NCI-H345 treated with DMSO at 0.1 percent for 48 hours (cell line): ENCODE data around the gene FAM174B.

Source experiments
- DNase-seq: peaks from one replicate; lab custom pipeline; 2025; ENCODE audit not compliant: unreplicated experiment; lab: John Stamatoyannopoulos, UW

FAM174B gene

DNA sequence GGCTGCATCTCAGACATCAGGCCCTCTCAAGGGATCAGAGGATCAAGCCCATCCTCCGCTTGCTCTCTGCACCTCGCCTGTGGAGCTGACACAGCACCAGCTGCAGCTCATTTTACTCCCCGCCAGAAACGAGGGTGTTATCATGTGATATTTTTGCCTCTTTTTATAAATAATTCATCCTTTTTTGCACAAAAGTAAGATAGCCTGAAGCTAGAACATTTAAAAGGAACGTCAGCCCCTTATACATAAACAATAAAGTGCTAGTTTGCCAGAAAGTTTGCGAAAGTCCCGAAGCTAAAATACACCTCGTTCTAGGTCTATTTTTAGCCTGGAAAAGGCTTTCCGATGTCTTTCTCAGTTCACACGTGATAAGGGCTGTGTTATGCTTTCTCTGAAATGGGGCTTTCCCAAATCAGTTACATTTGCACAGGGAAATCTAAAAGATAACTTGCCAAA is 9.6 kb upstream of the FAM174B start:
- no peak for DNase-seq

DNA sequence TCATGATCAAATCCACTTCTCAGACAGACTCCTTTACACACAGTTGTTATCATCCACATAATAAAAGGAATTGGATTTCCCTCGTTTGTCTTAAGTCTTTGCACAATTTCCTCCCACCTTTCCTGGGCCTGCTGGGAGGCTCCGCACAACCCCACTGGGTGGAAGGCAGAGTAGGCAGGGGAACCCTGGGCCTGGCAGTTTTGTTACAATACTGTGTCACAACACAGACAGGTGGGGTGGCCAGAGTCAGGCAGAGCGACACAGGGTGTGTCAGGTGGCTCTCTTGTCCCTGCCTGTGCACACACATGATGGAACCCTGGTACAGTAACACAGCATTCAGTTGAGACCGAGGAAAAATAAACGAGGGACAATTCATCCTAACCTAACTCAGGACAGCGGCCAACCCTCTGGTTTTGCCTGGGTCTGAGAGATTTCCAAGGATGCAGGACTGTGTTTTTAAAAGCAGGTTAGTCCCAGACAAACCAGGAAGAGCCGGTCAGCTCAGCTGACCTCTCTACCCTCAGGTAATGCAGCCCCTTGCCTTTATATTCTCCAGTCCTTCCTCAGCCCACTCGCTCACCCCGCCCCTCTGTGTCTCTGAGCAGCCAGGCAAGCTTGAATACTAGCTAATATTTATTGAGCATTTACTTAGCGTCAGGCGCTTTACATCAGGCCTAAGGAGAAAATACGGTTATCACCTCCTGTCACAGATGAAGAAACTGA is 8.8 kb upstream of the FAM174B start:
- DNase-seq, result no peak

DNA sequence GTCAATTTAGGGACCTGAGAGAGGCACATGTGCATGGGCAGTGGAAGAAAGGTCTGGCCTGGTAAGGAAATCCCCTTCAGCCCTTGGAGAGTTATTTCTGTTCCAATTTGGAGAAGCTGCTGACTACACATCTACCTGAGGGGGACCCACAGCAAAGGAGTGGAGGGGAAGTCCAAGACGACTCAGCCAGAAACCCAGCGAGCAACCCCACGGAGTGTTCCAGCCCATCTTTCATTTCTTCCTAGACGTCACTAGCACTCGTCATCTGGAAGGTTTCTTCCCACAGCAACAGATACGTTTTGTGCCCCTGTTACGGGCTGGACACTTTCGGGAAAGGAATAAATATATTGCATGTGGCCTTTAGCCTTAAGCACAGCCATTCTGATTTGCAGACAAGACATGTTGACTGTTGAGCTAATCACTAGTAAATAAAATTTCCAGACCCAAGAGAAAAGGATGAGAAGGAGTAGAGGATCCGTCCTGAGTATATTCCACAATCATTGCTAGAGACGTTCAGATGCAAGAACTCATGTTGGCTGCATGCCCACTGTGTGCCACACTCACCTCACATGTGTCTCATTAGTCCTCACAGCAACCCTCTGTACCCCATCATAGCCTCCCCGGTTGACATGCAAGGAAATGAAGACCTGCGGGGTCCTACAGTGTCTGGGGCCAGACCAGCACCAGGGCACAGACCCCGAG is 7.8 kb upstream of the FAM174B start:
- DNase-seq, result no peak

DNA sequence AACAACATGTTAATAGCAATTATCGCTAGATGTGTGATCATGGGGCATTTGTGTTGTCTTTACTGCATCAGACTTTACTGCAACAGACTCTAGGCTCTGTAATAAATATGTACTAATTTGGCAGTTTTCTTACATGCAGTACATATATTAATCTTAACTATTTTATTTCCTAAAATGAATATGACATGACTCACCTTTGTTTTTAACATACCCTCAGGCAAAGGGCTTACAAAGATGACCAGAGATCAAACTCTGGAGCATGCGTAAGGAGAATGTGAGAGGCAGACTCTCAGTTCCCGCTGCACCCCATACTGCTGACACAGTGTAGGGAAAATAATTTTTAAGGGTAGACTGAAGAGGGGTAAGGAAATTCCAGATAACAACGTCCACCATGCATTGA is 7.2 kb upstream of the FAM174B start:
- no peak for DNase-seq

DNA sequence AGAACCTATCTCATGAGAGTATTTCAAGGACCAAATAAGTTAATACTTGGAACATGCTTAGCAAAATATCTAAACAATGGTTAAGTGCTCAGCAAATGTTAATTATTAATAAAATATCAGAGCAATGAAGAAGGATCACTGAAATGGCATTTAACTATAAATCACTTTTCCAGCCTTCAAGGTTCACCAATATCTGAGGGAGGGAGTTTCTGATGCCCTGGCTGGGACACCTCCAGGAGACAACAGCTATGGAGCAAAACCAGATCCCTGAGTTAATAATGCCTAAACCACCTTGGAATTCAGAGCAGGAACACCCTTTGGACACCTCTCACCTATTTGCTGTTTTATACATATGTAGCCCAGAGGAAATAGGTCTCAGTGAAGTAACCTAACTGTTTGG is 6.4 kb upstream of the FAM174B start:
- DNase-seq, result no peak

DNA sequence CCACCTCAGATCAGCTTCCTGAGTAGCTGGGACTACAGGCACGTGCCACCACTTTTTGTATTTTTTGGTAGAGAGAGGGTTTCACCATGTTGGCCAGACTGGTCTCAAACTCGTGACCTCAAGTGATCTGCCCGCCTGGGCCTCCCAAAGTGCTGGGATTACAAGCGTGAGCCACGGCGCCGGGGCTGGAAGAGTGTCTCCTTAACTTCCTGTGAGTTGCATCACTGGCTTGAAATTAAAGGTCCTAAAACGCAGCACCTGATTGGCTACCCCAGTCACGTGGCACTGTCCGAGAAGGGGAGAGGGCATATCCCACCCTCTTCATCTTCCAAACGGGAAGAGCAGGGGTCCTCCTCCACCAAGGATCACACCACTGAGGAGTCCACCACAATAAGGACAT is 5.5 kb upstream of the FAM174B start:
- no peak for DNase-seq

DNA sequence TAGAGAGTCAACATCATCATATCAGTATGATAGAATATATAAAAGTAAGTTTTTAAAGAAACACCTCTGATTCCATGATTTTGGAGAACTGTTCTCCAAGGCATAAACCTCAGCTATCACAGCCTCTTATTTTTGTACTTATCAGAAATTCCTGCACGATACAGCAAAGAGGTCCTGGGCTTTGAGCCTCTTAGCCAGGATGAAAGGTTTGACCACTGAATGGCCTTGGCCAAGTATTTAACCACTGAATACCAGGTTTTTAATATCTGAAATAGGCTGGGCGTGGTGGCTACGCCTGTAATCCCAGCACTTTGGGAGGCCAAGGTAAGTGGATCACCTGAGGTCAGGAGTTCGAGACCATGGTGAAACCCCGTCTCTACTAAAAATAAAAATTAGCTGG is 1.9 kb upstream of the FAM174B start:
- DNase-seq, result no peak

DNA sequence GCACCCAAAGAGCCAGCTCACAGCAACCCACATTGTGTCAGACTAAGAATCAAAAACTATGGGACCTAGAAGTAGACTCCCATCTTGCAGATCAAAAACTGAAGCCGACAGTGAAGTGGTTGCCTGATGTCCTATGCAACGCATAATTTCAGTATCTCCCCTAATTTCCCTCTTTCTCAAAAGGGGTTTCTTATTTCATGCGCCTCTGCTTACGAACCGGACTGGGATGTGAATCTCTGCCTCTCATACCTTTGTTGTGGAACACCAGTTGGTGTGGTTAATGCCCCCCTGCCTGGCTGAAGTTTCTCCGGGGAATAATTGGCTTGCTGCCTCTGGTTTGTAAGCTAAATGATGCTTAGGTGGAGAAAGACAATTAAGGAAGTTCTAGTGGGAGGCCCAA is 514 bp upstream of the FAM174B start:
- DNase-seq, result no peak

DNA sequence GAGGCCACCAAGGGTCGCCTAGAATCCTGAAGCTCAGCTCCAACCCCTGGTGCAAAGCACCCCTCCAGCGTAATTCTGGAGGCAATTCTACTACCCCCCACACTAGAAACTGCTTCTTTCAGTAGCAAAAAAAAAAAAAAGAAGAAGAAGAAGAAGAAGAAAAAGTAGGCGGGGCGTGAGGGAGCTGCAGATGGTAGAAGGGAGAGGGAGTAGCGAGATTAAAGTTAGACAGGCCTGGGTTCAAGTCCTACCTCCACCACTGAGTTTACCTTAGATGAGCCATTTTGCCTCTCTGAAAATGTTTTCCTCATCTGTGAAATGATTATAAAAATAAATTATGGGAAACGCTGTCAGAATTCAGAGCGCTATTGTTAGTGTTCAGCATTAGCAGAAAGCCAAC is 913 bp downstream of the FAM174B start:
- DNase-seq, result no peak

DNA sequence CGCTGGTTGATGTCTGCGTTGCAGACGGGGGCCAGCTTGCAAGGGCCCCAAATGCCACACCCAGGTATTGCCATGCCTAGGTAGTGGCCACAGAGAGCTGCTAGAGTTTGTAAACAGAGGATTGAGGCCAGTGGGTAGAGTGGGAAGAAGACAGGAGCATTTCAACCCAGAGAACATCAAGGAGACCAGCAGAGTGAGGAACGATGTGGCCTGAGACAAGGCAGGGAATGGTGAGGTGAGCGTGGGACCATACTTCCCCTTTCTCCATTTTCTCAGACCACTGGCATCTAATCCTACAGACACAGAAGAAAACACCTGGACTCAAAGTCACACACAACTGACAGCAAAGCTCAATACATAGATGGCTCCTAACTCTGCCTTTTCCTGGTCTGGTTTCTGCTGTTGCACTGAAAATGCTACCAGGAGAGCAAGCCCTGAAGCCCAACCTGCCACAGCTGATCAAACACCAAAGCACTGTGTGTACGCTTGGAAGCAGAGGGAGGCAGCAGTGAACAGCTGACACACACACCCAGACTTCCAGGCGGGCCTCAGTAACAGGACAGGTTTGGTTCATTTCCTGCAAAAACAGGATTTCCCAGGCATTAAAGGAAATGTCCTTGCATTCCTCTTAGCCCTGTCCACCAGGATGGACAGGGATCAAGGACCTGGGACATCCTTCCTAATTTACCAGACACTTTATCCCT is 1.6 kb downstream of the FAM174B start:
- peak; percentile 71 for DNase-seq

DNA sequence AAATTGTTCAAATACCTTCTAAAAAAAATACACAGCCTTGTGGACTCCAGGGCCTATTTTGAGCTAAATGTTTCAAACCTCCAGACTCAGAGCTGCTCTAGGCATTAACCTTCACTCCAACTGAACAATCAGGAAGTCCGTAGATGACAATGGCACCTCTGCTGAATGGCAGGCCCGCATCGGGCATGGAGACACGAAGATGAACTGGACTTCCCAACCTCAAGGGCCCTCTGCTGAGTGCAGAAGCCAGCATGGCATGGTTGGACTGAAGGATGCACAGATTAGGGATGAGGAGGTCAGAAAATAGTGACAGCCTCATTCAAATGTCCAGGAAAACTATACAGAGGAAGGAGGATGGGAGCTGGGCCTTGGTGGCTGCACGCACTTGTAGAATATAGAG is 2.2 kb downstream of the FAM174B start:
- DNase-seq, result no peak

DNA sequence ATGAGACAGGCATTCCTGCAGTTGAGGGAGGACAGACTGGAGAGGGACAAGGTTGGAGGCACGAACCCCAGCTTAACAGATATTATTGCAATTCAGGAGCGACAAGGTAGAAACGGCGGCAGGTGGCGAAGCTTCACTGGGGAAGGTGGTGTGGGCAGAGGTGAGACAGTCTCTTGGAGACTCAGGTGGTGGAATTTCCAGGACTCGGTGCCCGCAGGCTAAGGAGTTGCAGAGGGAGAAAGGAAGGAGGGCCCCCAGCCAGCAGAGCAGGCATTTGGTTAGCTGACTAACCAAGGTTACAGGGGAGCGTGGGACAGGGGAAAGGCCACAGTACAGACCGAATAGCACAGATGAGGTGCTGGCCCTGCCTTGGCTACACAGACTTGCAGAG is 3.0 kb downstream of the FAM174B start:
- DNase-seq, result no peak

DNA sequence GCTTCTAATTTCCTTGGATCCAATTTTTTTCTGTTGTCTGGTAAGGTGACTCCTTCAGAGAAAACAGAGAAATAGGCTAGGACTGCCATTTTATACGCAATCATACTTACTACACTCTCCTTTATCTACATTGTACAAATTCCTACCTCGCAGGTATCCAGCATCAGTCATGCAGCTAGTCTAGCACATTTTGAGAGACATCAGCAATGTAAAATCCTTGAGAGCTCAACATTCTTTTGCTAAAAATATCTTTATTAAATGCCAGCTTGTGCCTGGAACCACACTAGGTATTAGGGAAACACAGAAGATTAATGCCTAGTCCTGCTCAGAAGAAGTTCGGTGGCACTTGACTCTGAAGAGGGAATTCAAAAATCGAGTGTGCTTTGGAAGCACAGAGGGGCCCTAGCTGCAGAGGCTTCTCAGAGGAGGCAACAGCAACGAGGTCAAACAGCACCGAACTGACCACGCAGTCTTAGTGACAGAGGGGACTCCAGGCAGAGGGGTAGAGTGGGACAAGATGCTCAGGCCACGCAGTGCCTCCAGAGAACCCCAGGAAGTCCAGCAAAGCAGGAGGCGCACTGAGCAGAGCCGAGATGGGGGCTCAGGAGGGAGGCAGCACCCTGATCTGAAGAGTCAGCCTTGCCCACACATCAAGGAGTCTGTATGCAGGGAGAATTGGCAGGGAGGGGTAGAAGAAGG is 3.5 kb downstream of the FAM174B start:
- no peak for DNase-seq

DNA sequence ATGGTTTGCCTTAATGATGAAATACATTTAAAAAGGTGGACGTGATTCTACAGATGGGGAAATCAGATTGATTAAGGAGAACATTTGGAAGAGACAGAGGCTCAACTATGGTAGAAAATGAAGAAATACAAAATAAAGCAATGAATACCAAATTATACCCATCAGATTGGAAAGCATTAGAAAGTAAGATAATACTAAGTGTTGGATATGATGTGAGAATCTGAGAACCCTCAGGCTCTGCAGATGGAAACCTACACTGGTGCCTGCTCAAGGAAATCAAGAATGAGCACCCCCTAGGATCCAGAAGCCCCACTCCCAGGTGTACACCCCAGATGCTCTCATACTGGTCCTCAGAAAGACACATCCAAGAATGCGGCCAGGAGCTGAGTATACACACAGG is 4.6 kb downstream of the FAM174B start:
- DNase-seq, result no peak

DNA sequence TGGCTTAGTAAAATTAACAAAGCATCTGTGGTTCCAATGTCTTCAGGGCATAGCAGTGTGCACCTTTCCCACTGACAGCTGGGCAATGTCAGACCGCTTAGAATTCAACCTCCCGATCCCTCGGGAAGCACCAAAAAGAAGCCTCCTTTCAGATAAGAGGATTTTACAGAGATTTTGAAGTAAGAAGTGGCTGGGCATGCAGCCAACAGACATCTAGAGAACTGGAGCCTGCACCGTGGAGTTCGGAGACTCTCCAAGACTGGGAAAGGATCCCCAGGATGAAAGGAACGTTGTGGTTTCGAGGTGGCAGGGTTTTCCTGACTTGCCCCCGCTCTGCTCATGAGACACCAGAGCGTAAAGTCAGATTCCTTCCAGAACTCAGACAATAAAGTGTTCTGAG is 5.3 kb downstream of the FAM174B start:
- DNase-seq, result no peak

DNA sequence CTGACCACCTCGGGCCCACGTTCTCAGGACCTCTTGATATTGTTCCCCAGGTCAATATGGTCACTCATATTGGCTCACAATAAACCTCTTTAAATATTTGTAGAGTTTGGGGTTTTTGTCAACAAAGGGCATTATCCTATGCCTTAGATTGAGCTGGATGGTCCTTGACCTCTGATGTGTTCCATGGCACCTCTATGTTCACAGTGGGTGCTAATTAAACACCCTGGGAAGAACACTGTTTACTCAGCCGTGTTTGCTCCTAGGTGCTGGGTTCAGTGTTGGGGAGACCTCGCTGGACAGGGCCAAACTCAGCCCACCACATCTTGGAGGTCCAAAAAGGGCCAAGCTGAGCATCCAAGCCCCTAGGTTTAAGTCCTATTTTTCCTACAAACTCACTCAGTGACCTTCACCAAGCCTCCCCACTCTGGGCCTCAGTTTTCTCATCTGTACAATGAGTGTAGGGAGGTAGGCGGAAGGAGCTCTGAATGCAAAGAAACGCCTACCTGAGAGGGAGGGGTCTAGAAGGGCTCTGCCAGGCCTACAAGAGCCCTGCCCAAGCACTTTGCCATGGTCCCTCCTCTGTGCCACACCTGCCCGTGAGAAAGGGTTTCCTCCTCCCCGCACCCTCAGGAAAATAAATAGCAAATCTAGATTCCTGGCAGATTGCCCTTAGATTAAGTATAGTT is 7.2 kb downstream of the FAM174B start:
- DNase-seq, result no peak

DNA sequence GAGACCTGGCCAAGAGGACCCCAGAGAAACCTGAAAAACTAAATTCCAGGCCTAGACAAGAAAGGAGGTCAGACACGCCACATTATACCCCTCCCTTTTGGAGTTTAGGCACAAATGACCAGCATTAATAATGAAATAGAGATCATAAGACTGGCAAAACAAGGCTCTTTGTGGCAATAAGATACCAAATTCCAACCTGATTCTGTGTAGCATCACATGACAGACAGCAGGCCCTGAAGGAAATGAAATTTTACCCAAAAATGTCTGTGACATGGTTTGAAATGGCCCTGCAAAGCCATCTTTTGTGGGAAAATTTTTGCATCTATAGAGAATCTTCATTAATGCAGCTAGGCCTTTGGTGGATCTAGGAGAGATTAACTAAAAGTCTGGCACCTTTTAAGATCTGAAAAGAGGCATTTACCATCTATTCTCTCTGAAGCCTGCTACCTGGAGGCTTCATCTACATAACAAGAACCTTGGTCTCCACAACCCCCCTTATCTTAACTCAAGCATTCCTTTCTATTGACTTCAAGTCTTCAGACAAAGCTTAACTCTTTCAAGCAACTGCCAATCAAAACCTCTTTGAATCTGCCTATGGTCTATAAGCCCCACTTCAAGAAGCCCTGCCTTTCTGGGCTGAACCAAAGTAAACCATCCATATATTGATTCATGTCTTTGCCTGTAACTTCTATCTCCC is 8.0 kb downstream of the FAM174B start:
- no peak for DNase-seq

DNA sequence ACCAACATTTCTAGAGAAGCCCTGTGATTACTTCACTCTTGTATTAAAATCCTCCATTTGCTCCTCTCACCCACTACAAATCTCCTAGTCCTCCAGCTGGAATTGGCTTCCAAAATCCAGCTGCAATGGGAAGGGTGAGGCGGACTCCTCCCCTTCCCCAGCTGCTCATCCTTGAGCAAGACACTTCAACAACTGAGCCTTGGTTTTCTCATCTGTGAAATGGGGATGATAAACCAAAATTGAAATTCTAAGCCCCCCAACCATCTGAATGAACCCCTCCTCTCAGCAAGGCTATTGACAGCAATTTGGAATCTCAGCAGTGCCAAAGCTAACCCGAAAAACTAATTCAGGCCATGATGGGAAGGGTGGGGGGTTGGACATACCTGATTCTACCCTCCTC is 9.4 kb downstream of the FAM174B start:
- no peak for DNase-seq

DNA sequence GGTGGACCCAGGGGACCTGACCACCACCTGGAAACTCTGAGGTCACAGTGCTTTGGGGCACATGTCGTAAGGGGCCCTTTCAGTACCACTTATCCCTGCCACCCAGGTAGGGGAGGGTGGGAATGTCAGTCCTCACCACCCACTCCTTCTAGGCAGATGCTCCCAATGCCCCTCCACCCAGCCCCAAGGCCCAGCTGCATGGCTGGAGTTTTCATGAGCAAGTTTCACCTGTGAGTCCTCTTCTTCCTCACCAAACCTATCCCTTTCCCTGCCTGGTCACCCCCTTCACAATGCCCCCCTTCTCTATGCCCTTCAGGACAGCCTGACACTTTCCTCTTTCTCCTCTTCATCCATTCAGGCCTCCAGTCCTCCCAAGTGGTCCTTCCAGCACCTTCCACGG is 9.8 kb downstream of the FAM174B start:
- no peak for DNase-seq

DNA sequence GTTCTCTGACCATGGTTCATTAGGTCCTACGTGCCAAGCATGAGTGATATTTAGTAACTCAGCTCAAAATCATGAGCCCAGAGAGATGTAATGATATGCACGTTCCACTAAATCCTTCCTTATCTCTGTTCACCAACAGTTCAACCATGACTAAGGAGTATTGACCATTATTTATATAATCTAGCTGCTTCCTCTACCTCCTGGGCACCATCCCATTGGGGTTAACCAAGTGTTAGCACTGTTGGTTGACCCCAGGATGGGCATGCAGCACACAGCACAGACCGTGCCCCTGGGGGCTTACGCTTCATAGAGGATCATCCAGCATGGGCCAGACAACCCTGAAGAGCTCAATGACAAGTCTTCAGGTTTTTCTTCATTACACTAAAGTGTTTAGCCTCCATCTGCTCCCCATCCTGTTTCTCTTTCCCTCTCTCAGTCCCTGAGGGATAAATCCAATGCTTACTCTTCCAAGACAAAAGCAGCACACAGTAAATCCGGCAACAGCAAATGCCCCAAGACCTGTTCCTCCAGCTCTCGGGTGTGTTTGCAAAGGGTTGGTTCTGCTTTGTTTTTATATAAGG is 10.4 kb downstream of the FAM174B start:
- no peak for DNase-seq
